ENCODE results near the gene SEPTIN1.
A peak's percentile ranks its signal among the peaks of the same experiment; 100 is the strongest.

Gene SEPTIN1

GRCh38 chr16:30418350-30419181 lies 36.2 kb upstream of the SEPTIN1 start:
- Histone ChIP-seq H3K36me3 (ENCODE audit: insufficient read depth, insufficient read length, low read length) (peaks cover 45% of the 10 kb centered on the region), H3K4me3 (ENCODE audit: insufficient read length, low read depth) (peak overlapping the region; percentile 60), H3K27me3 (ENCODE audit: insufficient read depth, insufficient read length) (no peaks in the 10 kb centered on the region), H3K4me1 (ENCODE audit: insufficient read depth, insufficient read length) (peaks cover 2% of the 10 kb centered on the region), H3K9me3 (ENCODE audit: insufficient read depth, low read length) (no peaks in the 10 kb centered on the region), H3K9ac (ENCODE audit: insufficient read length, low read depth) (peak overlapping the region; percentile 92)
- no peak for TF ChIP-seq ZNF274 (IDR thresholded peaks at IDR 0.05; ENCODE audit: low read depth, low read length)
- no peak for DNase-seq (ENCODE audit: low read depth, low spot score)

GRCh38 chr16:30417529-30418349 lies 35.4 kb upstream of the SEPTIN1 start:
- peak overlapping the region; percentile 92 for H3K9ac ChIP-seq (ENCODE audit: insufficient read length, low read depth)
- peaks cover 48% of the 10 kb centered on the region for H3K36me3 ChIP-seq (ENCODE audit: insufficient read depth, insufficient read length, low read length)
- TF ChIP-seq SUZ12 (IDR thresholded peaks at IDR 0.05; ENCODE audit: extremely low read depth, insufficient read depth, insufficient read length) (no peak), YY1 (IDR thresholded peaks at IDR 0.05; ENCODE audit: insufficient read depth, insufficient read length) (no peak), ZNF274 (IDR thresholded peaks at IDR 0.05; ENCODE audit: low read depth, low read length) (no peak)
- peak overlapping the region; percentile 60 for H3K4me3 ChIP-seq (ENCODE audit: insufficient read length, low read depth)
- no peaks in the 10 kb centered on the region for H3K9me3 ChIP-seq (ENCODE audit: insufficient read depth, low read length)
- peaks cover 2% of the 10 kb centered on the region for H3K4me1 ChIP-seq (ENCODE audit: insufficient read depth, insufficient read length)
- no peaks in the 10 kb centered on the region for H3K27me3 ChIP-seq (ENCODE audit: insufficient read depth, insufficient read length)
- peak; percentile 94 for DNase-seq (ENCODE audit: low read depth, low spot score)

- Histone ChIP-seq H3K9ac (ENCODE audit: insufficient read length, low read depth) (peak overlapping the region; percentile 92), H3K36me3 (ENCODE audit: insufficient read depth, insufficient read length, low read length) (peaks cover 49% of the 10 kb centered on the region), H3K4me3 (ENCODE audit: insufficient read length, low read depth) (peak overlapping the region; percentile 60), H3K9me3 (ENCODE audit: insufficient read depth, low read length) (no peaks in the 10 kb centered on the region), H3K4me1 (ENCODE audit: insufficient read depth, insufficient read length) (peaks cover 2% of the 10 kb centered on the region), H3K27me3 (ENCODE audit: insufficient read depth, insufficient read length) (no peaks in the 10 kb centered on the region)
- no peak for TF ChIP-seq ZNF274 (IDR thresholded peaks at IDR 0.05; ENCODE audit: low read depth, low read length)
- no peak for TF ChIP-seq SUZ12 (IDR thresholded peaks at IDR 0.05; ENCODE audit: extremely low read depth, insufficient read depth, insufficient read length)
- no peak for TF ChIP-seq YY1 (IDR thresholded peaks at IDR 0.05; ENCODE audit: insufficient read depth, insufficient read length)
- no peak for DNase-seq (ENCODE audit: low read depth, low spot score)
These were observed 34.5 kb upstream of the SEPTIN1 start for GRCh38 chr16:30416624-30417528.

- H3K9me3 ChIP-seq (ENCODE audit: insufficient read depth, low read length): no peaks in the 10 kb centered on the region
- no peak overlapping the region for H3K9ac ChIP-seq (ENCODE audit: insufficient read length, low read depth)
- no peak for DNase-seq (ENCODE audit: low read depth, low spot score)
- no peaks in the 10 kb centered on the region for H3K27me3 ChIP-seq (ENCODE audit: insufficient read depth, insufficient read length)
- no peak for TF ChIP-seq SUZ12 (IDR thresholded peaks at IDR 0.05; ENCODE audit: extremely low read depth, insufficient read depth, insufficient read length)
- TF ChIP-seq ZNF274 (IDR thresholded peaks at IDR 0.05; ENCODE audit: low read depth, low read length): no peak
- no peak for TF ChIP-seq YY1 (IDR thresholded peaks at IDR 0.05; ENCODE audit: insufficient read depth, insufficient read length)
- peaks cover 2% of the 10 kb centered on the region for H3K4me1 ChIP-seq (ENCODE audit: insufficient read depth, insufficient read length)
- H3K36me3 ChIP-seq (ENCODE audit: insufficient read depth, insufficient read length, low read length): peaks cover 51% of the 10 kb centered on the region
- H3K4me3 ChIP-seq (ENCODE audit: insufficient read length, low read depth): no peak overlapping the region
These were observed 33.8 kb upstream of the SEPTIN1 start for GRCh38 chr16:30416047-30416603.

- no peaks in the 10 kb centered on the region for H3K27me3 ChIP-seq (ENCODE audit: insufficient read depth, insufficient read length)
- TF ChIP-seq YY1 (IDR thresholded peaks at IDR 0.05; ENCODE audit: insufficient read depth, insufficient read length) (no peak), ZNF274 (IDR thresholded peaks at IDR 0.05; ENCODE audit: low read depth, low read length) (no peak), SUZ12 (IDR thresholded peaks at IDR 0.05; ENCODE audit: extremely low read depth, insufficient read depth, insufficient read length) (no peak)
- peaks cover 6% of the 10 kb centered on the region for H3K4me1 ChIP-seq (ENCODE audit: insufficient read depth, insufficient read length)
- no peak for DNase-seq (ENCODE audit: low read depth, low spot score)
- peaks cover 47% of the 10 kb centered on the region for H3K36me3 ChIP-seq (ENCODE audit: insufficient read depth, insufficient read length, low read length)
- no peaks in the 10 kb centered on the region for H3K9me3 ChIP-seq (ENCODE audit: insufficient read depth, low read length)
- no peak overlapping the region for H3K9ac ChIP-seq (ENCODE audit: insufficient read length, low read depth)
- no peak overlapping the region for H3K4me3 ChIP-seq (ENCODE audit: insufficient read length, low read depth)
These were observed 31.8 kb upstream of the SEPTIN1 start for GRCh38 chr16:30414159-30414558.

GRCh38 chr16:30413112-30413806 lies 30.9 kb upstream of the SEPTIN1 start:
- Histone ChIP-seq H3K4me1 (ENCODE audit: insufficient read depth, insufficient read length) (peaks cover 8% of the 10 kb centered on the region), H3K9ac (ENCODE audit: insufficient read length, low read depth) (no peak overlapping the region), H3K4me3 (ENCODE audit: insufficient read length, low read depth) (no peak overlapping the region), H3K27me3 (ENCODE audit: insufficient read depth, insufficient read length) (no peaks in the 10 kb centered on the region), H3K36me3 (ENCODE audit: insufficient read depth, insufficient read length, low read length) (peaks cover 54% of the 10 kb centered on the region), H3K9me3 (ENCODE audit: insufficient read depth, low read length) (no peaks in the 10 kb centered on the region)
- TF ChIP-seq ZNF274 (IDR thresholded peaks at IDR 0.05; ENCODE audit: low read depth, low read length) (no peak), SUZ12 (IDR thresholded peaks at IDR 0.05; ENCODE audit: extremely low read depth, insufficient read depth, insufficient read length) (no peak), YY1 (IDR thresholded peaks at IDR 0.05; ENCODE audit: insufficient read depth, insufficient read length) (no peak)
- no peak for DNase-seq (ENCODE audit: low read depth, low spot score)

Measured in NT2/D1 (cell line).